Tibial artery (tissue), 4 donors: ENCODE results near the gene HEBP2.

Source experiments
- DNase-seq, 2 donors: peaks; one replicate each; pipeline ENCODE4 v3.0.0-alpha.2; 2019
- H3K27ac ChIP-seq, 2 donors: fragments of 200-600 bp; sonication (generic) in 1 of 2; 1 replicate in 1 of 2; 2 replicates in 1 of 2; pipeline ENCODE4 v1.5.1; 2018 to 2019; ENCODE audit warnings: mild to moderate bottlenecking in 1 of 2
- H3K27me3 ChIP-seq, 2 donors: fragments of 200-600 bp; sonication (generic) in 1 of 2; one replicate each; pipeline versions ENCODE4 v1.5.1 to v1.6.0; 2016 to 2019
- H3K36me3 ChIP-seq, 3 donors: fragments of 200-600 bp; sonication (generic) in 2 of 3; one replicate each; pipeline ENCODE4 v1.5.1; 2016 to 2019; ENCODE audit warnings: mild to moderate bottlenecking in 2 of 3
- H3K4me1 ChIP-seq, 4 donors: fragments of 200-600 bp; sonication (generic) in 2 of 4; 1 replicate in 3 of 4; 2 replicates in 1 of 4; pipeline ENCODE4 v1.5.1; 2016 to 2019
- H3K4me3 ChIP-seq, 2 donors: fragments of 200-600 bp; sonication (generic) in 1 of 2; 1 replicate in 1 of 2; 2 replicates in 1 of 2; pipeline ENCODE4 v1.5.1; 2018 to 2019; ENCODE audit warnings: mild to moderate bottlenecking in 2 of 2
- H3K9me3 ChIP-seq, 3 donors: fragments of 200-600 bp; sonication (generic) in 1 of 3; one replicate each; pipeline ENCODE4 v1.5.1; 2016 to 2019
- intact Hi-C: fragments of 100-400 bp; cut with DNase I; formaldehyde crosslinking; loops from one replicate; pipeline ENCODE4 v1.15.0; 2023; ENCODE audit warnings: low total_unique reads
- TF ChIP-seq, protein P1 (sequence below), 2 experiments: fragments of 200-600 bp in 1 of 2; fragments of 450-650 bp in 1 of 2; IDR thresholded peaks; one replicate each; pipeline ENCODE4 v1.5.1; 2017 to 2019; ENCODE audit warnings: antibody characterized with exemption in 2 of 2, mild to moderate bottlenecking in 1 of 2, moderate library complexity in 1 of 2

Gene HEBP2

DNA sequence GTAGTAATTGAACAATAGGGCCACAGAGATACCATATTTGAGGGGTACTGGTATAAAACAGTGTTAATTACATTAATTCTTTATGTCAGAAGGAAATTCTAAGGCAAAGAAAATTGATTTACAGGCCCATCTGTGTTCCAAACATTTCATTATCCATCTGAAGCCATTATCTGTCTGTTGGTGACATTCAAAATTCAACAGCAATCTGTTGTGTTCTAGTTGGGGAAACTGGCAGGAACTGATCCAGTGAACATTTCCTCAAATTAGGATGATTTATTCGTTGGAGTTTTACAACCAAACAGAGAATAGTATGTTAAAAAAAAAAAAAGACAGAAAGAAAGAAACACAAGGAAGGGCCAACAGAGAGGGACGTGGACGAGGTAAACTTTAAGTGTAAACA is 30.1 kb downstream of the HEBP2 start:
- no peak overlapping the region for H3K4me3 ChIP-seq
- no peaks in the 10 kb centered on the region for H3K9me3 ChIP-seq
- no peak overlapping the region for H3K27ac ChIP-seq
- H3K4me1 ChIP-seq, result no peaks in the 10 kb centered on the region
- intact Hi-C loops, result loop anchor here (5.0 kb wide), 1 partner anchor 153 kb away; no protein-coding TSS in a partner anchor
- H3K27me3 ChIP-seq, result no peaks in the 10 kb centered on the region
- TF ChIP-seq, protein P1, sequence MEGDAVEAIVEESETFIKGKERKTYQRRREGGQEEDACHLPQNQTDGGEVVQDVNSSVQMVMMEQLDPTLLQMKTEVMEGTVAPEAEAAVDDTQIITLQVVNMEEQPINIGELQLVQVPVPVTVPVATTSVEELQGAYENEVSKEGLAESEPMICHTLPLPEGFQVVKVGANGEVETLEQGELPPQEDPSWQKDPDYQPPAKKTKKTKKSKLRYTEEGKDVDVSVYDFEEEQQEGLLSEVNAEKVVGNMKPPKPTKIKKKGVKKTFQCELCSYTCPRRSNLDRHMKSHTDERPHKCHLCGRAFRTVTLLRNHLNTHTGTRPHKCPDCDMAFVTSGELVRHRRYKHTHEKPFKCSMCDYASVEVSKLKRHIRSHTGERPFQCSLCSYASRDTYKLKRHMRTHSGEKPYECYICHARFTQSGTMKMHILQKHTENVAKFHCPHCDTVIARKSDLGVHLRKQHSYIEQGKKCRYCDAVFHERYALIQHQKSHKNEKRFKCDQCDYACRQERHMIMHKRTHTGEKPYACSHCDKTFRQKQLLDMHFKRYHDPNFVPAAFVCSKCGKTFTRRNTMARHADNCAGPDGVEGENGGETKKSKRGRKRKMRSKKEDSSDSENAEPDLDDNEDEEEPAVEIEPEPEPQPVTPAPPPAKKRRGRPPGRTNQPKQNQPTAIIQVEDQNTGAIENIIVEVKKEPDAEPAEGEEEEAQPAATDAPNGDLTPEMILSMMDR (IDR thresholded peaks at IDR 0.05), result no peak
- DNase-seq, result no peak
- H3K36me3 ChIP-seq, result peaks cover 0 to 10% (median 4%) of the 10 kb centered on the region in 3 donors

DNA sequence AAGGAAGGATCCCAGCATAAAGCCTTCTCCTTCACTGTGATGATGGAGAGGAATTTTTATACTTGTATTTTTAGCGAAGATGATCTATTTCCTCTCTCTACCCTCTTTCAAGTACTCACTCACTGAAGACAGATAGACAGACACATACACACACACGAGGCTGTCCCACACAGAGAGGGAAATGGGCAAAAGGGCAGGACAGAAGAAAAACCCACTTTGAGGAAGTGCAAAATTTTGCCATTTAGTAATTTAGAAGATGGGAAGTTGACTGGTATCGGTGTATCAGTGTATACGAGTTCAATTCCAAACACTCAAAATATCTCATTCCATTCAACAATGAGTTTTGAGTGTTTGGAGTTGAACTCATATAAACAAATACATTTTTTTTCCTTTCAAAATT is 30.9 kb downstream of the HEBP2 start:
- Histone ChIP-seq H3K27me3 (no peaks in the 10 kb centered on the region), H3K27ac (no peak overlapping the region), H3K4me3 (no peak overlapping the region), H3K36me3 (peaks cover 0 to 10% (median 4%) of the 10 kb centered on the region in 3 donors), H3K9me3 (no peaks in the 10 kb centered on the region), H3K4me1 (no peaks in the 10 kb centered on the region)
- intact Hi-C loops, result loop anchor here (5.0 kb wide), 1 partner anchor 152 kb away; no protein-coding TSS in a partner anchor
- DNase-seq, result no peak
- TF ChIP-seq, protein P1 (IDR thresholded peaks at IDR 0.05), result no peak

DNA sequence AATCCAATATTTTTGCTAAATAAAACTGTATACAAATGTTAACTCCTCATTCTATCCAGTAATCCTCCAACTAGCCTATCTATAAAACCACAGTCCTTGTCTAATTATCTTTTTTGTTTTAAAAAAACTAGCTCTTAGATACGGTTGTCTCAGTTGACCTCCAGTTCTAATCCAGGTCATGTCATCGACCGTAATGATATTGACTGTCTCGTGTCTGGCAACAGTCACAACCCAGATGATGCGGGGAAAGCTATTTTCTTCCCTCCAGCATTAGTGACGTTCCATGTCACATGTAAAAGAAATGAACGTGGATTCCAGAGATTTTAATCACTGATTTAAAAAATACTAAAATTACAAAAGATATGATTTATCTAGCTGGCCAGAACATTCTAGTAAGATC is 35.5 kb downstream of the HEBP2 start:
- Histone ChIP-seq H3K4me3 (no peak overlapping the region), H3K27me3 (no peaks in the 10 kb centered on the region), H3K9me3 (no peaks in the 10 kb centered on the region), H3K27ac (no peak overlapping the region), H3K4me1 (no peaks in the 10 kb centered on the region), H3K36me3 (no peaks in the 10 kb centered on the region)
- no peak for DNase-seq
- TF ChIP-seq, protein P1 (IDR thresholded peaks at IDR 0.05), result no peak
- intact Hi-C loops, result no loop called here

DNA sequence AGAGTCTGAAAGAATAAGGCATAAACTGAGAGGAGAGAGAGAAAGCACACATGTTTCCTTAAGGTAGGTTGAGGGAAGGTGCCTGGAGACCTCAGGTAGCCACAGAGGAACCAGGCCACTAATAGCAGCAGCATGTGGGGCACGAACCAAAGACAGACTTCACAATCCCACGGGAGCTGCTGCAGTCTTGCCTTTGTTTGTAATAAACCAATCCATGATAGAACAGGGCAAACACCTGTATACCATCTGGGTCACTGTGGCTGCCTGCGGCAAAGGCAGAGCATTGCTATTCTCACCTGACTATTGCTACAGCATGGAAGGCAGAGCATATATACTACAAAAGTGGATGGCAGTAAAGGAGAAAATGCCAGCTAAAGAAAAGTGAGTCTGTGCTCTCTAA is 36.3 kb downstream of the HEBP2 start:
- H3K27me3 ChIP-seq, result no peaks in the 10 kb centered on the region
- TF ChIP-seq, protein P1 (IDR thresholded peaks at IDR 0.05), result no peak
- no peak for DNase-seq
- no peaks in the 10 kb centered on the region for H3K4me1 ChIP-seq
- no peaks in the 10 kb centered on the region for H3K9me3 ChIP-seq
- intact Hi-C loops, result no loop called here
- H3K27ac ChIP-seq, result no peak overlapping the region
- no peaks in the 10 kb centered on the region for H3K36me3 ChIP-seq
- no peak overlapping the region for H3K4me3 ChIP-seq

DNA sequence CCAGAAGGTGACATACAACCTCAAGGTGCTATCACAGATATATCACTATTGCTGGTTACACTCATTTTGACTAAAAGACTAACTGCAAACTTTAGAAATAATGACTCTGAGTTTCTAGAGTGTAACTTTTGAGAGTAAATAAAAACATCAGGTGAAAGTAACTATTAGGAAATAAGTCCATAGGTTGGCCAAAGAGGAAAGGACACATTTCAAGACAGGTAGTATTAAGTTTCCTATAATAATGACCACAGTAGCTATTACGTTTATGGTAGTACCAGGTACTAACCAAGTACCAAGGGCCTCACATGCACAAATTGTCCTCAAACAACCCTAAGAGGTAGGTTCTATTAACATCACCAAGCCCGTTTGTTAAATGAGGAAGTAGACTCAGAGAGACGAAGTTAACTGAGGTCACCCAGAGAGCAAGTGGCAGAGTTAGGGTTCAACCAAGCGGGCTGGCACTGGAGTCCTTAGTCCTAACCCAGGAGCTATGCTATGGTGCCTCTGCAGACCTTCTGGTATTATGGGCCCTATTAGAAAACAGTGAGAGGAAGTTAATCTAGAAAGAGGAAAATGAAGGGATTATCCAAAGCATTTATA is 36.8 kb downstream of the HEBP2 start:
- H3K4me1 ChIP-seq, result no peaks in the 10 kb centered on the region
- no peaks in the 10 kb centered on the region for H3K27me3 ChIP-seq
- H3K27ac ChIP-seq, result no peak overlapping the region
- H3K9me3 ChIP-seq, result no peaks in the 10 kb centered on the region
- no peaks in the 10 kb centered on the region for H3K36me3 ChIP-seq
- no peak for DNase-seq
- TF ChIP-seq, protein P1 (IDR thresholded peaks at IDR 0.05), result no peak
- no peak overlapping the region for H3K4me3 ChIP-seq
- intact Hi-C loops, result no loop called here

DNA sequence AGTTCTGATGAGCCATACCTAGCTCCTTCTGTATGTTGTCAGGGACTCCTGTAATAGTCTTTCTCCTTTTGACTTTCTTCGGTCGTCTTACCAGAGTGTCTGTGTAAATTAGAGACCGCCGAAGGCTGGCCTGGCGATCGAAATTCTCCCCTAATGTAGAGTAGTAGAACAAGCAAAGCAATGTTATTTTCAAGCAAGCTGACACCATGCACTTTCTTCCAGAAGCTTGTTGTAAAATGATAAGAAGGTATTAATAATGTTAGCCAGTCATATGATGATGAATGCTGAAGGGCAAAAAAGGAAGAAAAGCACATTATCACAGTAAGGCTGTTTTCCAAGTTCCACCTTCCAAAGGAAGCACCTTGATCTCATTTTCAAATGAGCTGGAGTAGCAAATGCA is 37.9 kb downstream of the HEBP2 start:
- H3K27ac ChIP-seq, result no peak overlapping the region
- intact Hi-C loops, result no loop called here
- TF ChIP-seq, protein P1 (IDR thresholded peaks at IDR 0.05), result no peak
- no peaks in the 10 kb centered on the region for H3K36me3 ChIP-seq
- no peak for DNase-seq
- H3K27me3 ChIP-seq, result no peaks in the 10 kb centered on the region
- H3K9me3 ChIP-seq, result no peaks in the 10 kb centered on the region
- no peaks in the 10 kb centered on the region for H3K4me1 ChIP-seq
- H3K4me3 ChIP-seq, result no peak overlapping the region
